GM12865 (cell line): ENCODE results near the gene HABP4.

Experiments used
- DNase-seq: peaks from one replicate; pipeline ENCODE4 v3.0.0; 2010; ENCODE audit warnings: low read depth
- H3K4me3 ChIP-seq: 2 replicates; pipeline ENCODE4 v1.5.1; 2011; ENCODE audit warnings: mild to moderate bottlenecking, low read depth, low read length, control low read depth
- TF ChIP-seq, protein P1 (sequence below): IDR thresholded peaks from 2 replicates; pipeline ENCODE4 v1.5.1; 2011; ENCODE audit warnings: low read length, control low read depth, low read depth, inconsistent platforms; ENCODE audit not compliant: insufficient read depth; ENCODE audit errors: missing control alignments

The HABP4 gene

GRCh38 chr9:96449523-96449844 is 485 bp upstream of the HABP4 start:
- peak overlapping the region; percentile 58 for H3K4me3 ChIP-seq
- DNase-seq: no peak
- TF ChIP-seq, protein P1, sequence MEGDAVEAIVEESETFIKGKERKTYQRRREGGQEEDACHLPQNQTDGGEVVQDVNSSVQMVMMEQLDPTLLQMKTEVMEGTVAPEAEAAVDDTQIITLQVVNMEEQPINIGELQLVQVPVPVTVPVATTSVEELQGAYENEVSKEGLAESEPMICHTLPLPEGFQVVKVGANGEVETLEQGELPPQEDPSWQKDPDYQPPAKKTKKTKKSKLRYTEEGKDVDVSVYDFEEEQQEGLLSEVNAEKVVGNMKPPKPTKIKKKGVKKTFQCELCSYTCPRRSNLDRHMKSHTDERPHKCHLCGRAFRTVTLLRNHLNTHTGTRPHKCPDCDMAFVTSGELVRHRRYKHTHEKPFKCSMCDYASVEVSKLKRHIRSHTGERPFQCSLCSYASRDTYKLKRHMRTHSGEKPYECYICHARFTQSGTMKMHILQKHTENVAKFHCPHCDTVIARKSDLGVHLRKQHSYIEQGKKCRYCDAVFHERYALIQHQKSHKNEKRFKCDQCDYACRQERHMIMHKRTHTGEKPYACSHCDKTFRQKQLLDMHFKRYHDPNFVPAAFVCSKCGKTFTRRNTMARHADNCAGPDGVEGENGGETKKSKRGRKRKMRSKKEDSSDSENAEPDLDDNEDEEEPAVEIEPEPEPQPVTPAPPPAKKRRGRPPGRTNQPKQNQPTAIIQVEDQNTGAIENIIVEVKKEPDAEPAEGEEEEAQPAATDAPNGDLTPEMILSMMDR: no peak

GRCh38 chr9:96450613-96451528 is 902 bp downstream of the HABP4 start:
- TF ChIP-seq, protein P1: no peak
- peak overlapping the region; percentile 49 for H3K4me3 ChIP-seq
- peak; percentile 13 for DNase-seq

DNA sequence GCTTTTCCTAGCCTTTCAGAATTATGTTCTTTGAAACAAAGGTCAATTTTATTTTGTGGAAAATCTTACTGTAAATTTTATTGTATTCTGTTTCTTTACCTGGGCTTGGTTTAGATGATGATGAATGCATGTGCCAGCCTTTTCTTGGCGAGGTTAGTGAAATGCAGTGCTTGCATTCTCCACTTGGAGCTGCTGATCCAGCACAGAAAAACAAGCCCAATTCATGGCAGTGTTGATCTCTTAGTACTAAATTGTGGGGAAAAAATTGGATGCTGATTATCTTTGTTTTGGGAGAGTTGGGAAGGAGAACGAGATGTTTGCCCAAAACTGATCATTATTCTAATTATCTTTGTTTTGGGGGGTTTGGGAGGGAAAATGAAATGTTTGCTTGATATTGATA is 3.7 kb downstream of the HABP4 start:
- H3K4me3 ChIP-seq: no peak overlapping the region
- peak; percentile 12 for DNase-seq
- TF ChIP-seq, protein P1: peak; percentile 16

GRCh38 chr9:96457266-96457665 is 7.3 kb downstream of the HABP4 start:
- TF ChIP-seq, protein P1: no peak
- H3K4me3 ChIP-seq: no peak overlapping the region
- DNase-seq: no peak

GRCh38 chr9:96458226-96458625 is 8.3 kb downstream of the HABP4 start:
- TF ChIP-seq, protein P1: no peak
- H3K4me3 ChIP-seq: no peak overlapping the region
- DNase-seq: no peak

DNA sequence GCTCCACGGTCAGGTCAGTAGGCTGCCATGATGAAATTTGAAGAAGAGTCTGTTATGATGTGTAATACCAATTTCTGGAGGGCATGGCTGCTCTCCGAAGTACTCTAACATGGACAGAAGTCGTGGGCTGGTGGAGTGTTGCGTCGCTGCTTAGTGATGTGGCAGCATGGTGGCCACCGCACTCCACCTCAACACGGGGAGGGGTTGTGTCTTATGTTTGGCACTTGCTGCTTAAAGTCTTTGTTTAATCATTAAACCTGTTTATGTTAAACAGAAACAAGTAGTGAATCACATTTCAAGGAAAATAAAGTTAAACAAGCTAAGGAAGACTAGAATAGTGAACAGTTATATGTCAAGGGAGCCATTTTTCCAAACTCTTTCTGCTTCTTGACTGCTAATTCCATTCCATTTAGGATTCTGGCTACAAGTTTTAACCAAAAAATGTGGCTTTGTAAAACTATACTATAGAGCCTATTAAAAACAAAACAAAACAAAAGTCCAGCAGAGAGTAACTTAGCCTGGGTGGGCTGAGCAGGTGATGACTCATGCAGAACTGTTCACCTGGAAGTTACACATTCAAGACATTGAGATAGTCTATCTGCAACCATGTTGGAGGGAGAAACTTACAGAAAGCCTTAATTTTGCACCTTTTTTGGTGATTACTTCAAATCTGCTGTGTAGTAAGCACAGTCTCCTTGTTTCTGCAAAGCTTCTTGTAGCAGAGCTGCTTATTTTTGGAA is 9.5 kb downstream of the HABP4 start:
- no peak overlapping the region for H3K4me3 ChIP-seq
- DNase-seq: no peak
- TF ChIP-seq, protein P1: no peak
